H1 (cell line): ENCODE data around the gene GSX1.

Experiments
- CEBPB ChIP-seq: IDR thresholded peaks from 2 replicates; pipeline ENCODE4 v1.6.1; 2012; ENCODE audit warnings: low read depth, low read length
- GABPA ChIP-seq: IDR thresholded peaks from 2 replicates; pipeline ENCODE4 v1.6.1; 2011; ENCODE audit warnings: mild to moderate bottlenecking, low read length, moderate library complexity, borderline replicate concordance; ENCODE audit not compliant: insufficient read depth

- TF ChIP-seq GABPA: no peak
- no peak for TF ChIP-seq CEBPB
Measured at GRCh38 chr13:27833206-27833605, 40.9 kb downstream of the GSX1 start.
